GM06990 (cell line): ENCODE measurements around the gene ANK3.

Experiments
- DNase-seq: peaks from one replicate; pipeline ENCODE4 v3.0.0-alpha.2; 2011; ENCODE audit not compliant: insufficient read length; ENCODE audit errors: extremely low read depth
- H3K27me3 ChIP-seq: replicated peaks from 2 replicates; pipeline ENCODE4 v1.6.0; 2011; ENCODE audit warnings: low read length; ENCODE audit not compliant: control insufficient read depth, insufficient read depth
- H3K36me3 ChIP-seq: 2 replicates; pipeline ENCODE4 v1.5.1; 2011; ENCODE audit warnings: low read length; ENCODE audit not compliant: control insufficient read depth, insufficient read depth
- H3K4me3 ChIP-seq: replicated peaks from 2 replicates; pipeline ENCODE4 v1.5.1; 2011; ENCODE audit warnings: low read depth, mild to moderate bottlenecking, control low read depth, low read length
- TF ChIP-seq, protein P1 (sequence below): IDR thresholded peaks from 2 replicates; pipeline ENCODE4 v1.5.1; 2011; ENCODE audit warnings: low read length, control low read depth, mild to moderate bottlenecking, inconsistent platforms; ENCODE audit not compliant: insufficient read depth, poor library complexity, severe bottlenecking

The ANK3 gene

GRCh38 chr10:60155099-60155877 is 234.4 kb downstream of the ANK3 start:
- DNase-seq = no peak
- Histone ChIP-seq H3K4me3 (no peak overlapping the region), H3K27me3 (no peaks in the 10 kb centered on the region; the same call in 1 of the 2 replicates), H3K36me3 (no peaks in the 10 kb centered on the region)
- TF ChIP-seq, protein P1, sequence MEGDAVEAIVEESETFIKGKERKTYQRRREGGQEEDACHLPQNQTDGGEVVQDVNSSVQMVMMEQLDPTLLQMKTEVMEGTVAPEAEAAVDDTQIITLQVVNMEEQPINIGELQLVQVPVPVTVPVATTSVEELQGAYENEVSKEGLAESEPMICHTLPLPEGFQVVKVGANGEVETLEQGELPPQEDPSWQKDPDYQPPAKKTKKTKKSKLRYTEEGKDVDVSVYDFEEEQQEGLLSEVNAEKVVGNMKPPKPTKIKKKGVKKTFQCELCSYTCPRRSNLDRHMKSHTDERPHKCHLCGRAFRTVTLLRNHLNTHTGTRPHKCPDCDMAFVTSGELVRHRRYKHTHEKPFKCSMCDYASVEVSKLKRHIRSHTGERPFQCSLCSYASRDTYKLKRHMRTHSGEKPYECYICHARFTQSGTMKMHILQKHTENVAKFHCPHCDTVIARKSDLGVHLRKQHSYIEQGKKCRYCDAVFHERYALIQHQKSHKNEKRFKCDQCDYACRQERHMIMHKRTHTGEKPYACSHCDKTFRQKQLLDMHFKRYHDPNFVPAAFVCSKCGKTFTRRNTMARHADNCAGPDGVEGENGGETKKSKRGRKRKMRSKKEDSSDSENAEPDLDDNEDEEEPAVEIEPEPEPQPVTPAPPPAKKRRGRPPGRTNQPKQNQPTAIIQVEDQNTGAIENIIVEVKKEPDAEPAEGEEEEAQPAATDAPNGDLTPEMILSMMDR = no peak

DNA sequence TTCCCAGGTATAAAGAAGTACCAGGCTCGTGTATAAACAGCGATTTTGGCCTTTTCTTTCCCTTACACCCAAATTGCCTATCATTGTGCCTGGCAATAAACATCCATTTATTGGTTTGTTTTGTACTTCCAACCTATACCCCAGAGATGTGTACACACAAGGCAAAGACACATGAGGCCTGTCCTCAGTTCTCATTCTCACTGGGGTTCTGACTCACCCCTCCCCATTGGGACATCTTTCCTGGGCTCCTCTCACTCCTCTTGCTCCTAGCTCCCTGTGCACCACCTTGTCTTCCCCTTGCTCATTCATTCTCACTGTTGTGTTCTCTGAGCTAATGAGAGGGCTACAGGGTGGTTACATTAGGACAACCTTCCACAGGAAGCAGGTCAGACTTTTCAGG is 240.7 kb downstream of the ANK3 start:
- no peak overlapping the region for H3K4me3 ChIP-seq
- DNase-seq = no peak
- no peaks in the 10 kb centered on the region for H3K27me3 ChIP-seq
- no peaks in the 10 kb centered on the region for H3K36me3 ChIP-seq
- TF ChIP-seq, protein P1 = no peak

DNA sequence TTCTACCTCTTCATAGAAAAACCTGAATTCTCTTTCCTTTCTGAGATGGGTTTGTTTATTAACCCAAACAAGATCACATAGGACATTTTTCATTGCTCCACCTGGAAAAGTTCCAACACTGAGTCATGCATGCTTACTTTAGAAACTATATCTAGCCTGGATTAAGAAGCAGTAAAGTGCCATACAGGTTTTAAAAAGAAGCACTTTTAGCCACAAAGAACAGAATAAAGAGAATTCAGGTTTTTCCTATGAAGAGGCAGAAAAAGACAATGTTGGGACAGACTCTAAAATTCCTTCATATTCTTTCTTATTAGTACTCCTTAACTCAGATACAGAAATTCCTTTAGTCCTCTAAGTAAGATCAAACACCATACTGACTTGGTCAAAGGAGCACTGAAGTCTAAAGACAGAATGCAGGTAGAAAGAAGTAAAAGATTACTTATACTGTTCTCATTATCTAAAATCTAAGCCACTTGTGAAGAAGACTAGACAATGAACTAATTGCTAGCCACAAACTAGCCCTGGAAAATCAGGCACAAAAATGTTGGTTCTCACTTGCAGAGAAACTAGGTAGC is 241.3 kb downstream of the ANK3 start:
- TF ChIP-seq, protein P1 = no peak
- Histone ChIP-seq H3K4me3 (no peak overlapping the region), H3K36me3 (no peaks in the 10 kb centered on the region), H3K27me3 (no peaks in the 10 kb centered on the region)
- no peak for DNase-seq

DNA sequence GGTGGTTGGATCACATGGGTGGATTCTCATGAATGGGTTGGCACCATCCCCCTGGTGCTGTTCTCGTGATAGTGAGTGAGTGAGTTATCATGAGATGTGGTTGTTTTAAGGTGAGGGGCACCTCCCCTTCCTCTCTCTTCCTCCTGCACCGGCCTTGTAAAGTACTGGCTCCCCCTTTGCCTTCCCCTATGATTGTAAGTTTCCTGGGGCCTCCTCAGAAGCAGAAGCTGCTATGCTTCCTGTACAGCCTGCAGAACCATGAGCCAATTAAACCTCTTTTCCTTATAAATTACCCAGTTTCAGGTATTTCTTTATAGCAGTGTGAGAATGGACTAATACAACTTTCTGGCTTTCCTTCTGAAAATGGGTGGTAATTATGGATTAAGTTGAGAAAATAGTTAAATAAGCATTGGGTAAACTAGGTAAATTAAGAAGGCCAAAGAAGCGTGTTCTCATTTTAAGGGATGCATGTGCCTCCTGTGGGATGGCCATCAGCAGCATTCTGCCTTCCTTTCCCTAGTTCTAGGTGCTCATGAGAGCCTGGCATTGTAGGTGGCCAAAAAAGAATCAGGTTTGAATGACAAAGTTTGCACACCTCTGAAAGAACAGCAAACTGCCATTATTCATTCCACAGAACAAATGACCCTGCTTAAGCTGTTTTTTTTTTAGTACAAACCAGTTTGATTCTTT is 242.0 kb downstream of the ANK3 start:
- no peak overlapping the region for H3K4me3 ChIP-seq
- no peak for DNase-seq
- no peaks in the 10 kb centered on the region for H3K27me3 ChIP-seq
- TF ChIP-seq, protein P1 = no peak
- H3K36me3 ChIP-seq = no peaks in the 10 kb centered on the region

DNA sequence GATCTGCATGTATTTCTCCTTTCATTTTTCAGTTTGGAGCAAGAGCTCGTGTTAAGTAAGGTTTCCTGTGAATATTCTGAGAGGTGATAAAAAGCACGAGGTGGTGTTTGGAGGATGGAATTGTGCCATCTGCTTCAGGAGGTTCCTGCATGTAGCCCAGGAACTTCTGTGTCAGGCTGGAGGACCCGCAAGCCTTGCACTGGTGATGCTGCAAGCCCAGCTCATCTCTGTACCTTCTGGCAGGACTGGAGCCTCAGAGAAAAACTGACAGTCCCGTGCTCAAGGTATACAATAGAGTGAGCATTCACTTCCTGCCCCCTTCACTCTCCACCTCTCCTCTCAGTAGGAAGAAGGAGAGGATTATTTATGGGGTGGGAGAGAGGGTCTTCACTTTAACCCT is 242.7 kb downstream of the ANK3 start:
- no peaks in the 10 kb centered on the region for H3K27me3 ChIP-seq
- H3K36me3 ChIP-seq = no peaks in the 10 kb centered on the region
- DNase-seq = no peak
- no peak overlapping the region for H3K4me3 ChIP-seq
- TF ChIP-seq, protein P1 = no peak
